VCaP (cell line): ENCODE data around the gene GFOD1.

Experiments used
- H3K27ac ChIP-seq: fragments of 450-650 bp; 2 replicates; pipeline ENCODE4 v1.5.1; 2017
- CTCF ChIP-seq: fragments of 450-650 bp; conservative IDR thresholded peaks from 2 replicates; pipeline ENCODE4 v1.5.1; 2017; ENCODE audit warnings: mild to moderate bottlenecking, moderate library complexity

GFOD1 gene

DNA sequence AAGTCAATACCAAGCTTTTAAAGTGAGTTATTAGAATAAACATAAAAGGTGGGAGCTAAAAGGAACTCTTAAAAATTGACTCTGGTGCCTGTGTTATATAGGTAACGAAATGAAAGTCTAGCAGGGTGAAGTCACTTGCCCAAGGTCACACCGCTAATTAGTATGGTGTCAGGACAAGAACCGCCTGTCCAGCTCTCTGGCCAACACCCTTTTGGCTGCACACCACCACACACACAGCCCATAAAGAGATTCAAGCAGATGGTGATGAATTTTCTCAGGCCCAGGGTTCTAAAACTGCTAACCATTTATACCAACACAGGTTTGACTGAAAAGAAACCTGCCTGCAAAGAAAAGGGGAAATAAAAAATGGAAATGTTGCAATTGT, 20.2 kb downstream of the GFOD1 start:
- H3K27ac ChIP-seq, result no peak overlapping the region
- no peak for TF ChIP-seq CTCF

- H3K27ac ChIP-seq, result no peak overlapping the region
- no peak for TF ChIP-seq CTCF
Measured at GRCh38 chr6:13466304-13467215, 20.8 kb downstream of the GFOD1 start.

DNA sequence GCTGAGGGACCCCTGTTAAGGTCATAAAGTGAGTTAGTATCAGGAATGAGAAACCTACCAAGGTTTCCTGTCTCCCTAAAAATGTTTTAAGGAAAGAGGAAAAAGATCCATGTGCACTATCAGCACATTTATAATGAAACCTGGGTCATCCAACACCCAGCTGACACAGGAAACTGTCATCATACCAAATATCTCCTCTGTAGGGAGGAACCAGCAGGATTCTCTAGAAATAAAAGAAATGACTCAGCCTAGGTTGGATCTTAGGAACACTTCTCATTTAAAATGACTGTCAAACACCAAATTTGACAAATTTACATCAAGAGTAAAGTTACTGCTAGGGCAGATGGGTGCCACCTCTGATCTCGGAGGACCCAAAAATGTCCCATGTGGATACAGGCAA, 21.7 kb downstream of the GFOD1 start:
- H3K27ac ChIP-seq, result no peak overlapping the region
- no peak for TF ChIP-seq CTCF

GRCh38 chr6:13463941-13464340, 23.5 kb downstream of the GFOD1 start:
- H3K27ac ChIP-seq, result no peak overlapping the region
- TF ChIP-seq CTCF, result no peak

DNA sequence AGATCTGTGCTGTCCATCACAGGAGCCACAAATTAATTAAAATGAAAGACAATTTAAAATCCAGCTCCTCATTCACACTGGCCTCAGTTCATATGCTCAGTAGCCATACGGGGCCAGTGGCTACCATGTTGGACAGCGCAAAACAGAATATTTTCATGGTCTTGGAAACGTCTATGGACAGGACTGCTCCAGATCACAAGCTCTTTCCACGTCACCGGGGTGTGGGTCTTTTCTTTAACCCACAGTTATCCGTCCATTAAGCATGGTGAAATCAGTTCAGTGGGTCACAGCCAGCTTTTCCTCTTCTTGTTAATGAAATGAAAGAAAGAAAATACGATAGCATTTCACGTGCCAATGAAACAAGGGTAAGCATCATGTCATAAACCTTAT, 24.1 kb downstream of the GFOD1 start:
- no peak for TF ChIP-seq CTCF
- no peak overlapping the region for H3K27ac ChIP-seq

DNA sequence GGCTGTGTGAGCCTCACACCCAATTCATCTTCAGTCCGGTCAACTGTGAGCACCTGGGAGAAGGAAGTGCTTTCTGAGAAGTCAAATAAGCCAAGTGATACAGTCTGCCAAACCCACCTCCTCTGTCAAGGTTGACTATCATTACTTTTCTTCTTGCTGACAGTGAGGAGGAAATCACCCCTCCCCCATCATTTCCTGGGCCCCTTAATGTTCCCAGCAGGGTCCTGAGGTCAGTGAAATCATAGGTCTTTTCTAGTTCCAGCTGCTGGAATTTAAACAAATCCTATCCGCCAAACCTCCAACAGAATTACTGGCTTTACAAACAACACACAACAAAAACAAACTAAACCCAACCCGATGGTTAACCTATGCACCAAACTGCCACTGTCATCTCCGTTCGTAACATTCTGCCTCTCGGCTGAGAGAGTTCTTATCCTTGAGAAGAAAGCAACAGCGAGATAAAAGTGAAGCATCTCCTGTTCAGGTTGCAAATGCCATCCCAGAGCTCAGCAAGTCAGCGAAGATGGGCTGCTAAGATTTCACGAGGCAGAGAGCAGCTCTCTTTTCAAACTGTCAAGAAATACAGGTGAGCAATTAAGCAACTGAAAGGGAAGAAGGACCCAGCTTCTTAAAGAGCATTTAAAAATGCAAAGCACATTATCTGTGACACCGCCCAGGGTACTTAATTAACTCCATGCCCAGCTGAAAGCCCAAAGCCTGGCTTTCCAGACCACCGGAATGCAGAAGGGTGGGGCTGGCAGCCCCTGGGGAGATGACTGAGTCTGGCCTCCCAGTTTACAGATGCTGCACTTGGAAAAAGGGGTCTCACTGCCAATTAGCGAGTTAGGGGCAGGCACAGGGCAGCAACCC, 24.7 kb downstream of the GFOD1 start:
- no peak for TF ChIP-seq CTCF
- no peak overlapping the region for H3K27ac ChIP-seq

- no peak overlapping the region for H3K27ac ChIP-seq
Measured at GRCh38 chr6:13461805-13462204, 25.6 kb downstream of the GFOD1 start.

More at GRCh38 chr6:13461805-13462204, 25.6 kb downstream of the GFOD1 start:
- no peak for TF ChIP-seq CTCF
